ENCODE data around the gene FGF9. TPM values are rescaled to one million over a fixed set of nuclear protein-coding genes. Genes with fewer than 3 reads are reported as not detected.

The FGF9 gene
- total and polyA plus RNA-seq, 2 donors from 2014 or later, result 8.5 to 8.6 TPM

GRCh38 chr13:21689097-21689496, 18.2 kb downstream of the FGF9 start:
- no peak for FAIRE-seq
- Histone ChIP-seq H3K9ac (ENCODE audit: low read length in 3 of 3) (no peak overlapping the region), H3K9me3 (ENCODE audit: control insufficient read depth in 2 of 3, insufficient read depth in 1 of 3, low read length in 3 of 3) (no peaks in the 10 kb centered on the region), H3K27ac (ENCODE audit: low read depth in 2 of 2, low read length in 2 of 2) (no peak overlapping the region), H3K27me3 (ENCODE audit: control insufficient read depth, insufficient read depth, low read length) (no peaks in the 10 kb centered on the region), H3K4me3 (ENCODE audit: low read length in 3 of 3) (no peak overlapping the region), H3K36me3 (ENCODE audit: control insufficient read depth in 2 of 3, insufficient read depth in 3 of 3, low read length in 3 of 3) (peaks cover 3 to 13% (median 3%) of the 10 kb centered on the region in 3 donors), H3K4me1 (ENCODE audit: control insufficient read depth in 2 of 3, insufficient read depth in 2 of 3, low read depth in 1 of 3, low read length in 3 of 3) (peaks cover 0 to 4% (median 1%) of the 10 kb centered on the region in 3 donors)
- intact Hi-C loops (cut with DNase I), result no loop called here
- no peak for TF ChIP-seq CTCF (IDR thresholded peaks at IDR 0.05; ENCODE audit: borderline replicate concordance, extremely low read depth, insufficient read depth)
- no peak for DNase-seq

DNA sequence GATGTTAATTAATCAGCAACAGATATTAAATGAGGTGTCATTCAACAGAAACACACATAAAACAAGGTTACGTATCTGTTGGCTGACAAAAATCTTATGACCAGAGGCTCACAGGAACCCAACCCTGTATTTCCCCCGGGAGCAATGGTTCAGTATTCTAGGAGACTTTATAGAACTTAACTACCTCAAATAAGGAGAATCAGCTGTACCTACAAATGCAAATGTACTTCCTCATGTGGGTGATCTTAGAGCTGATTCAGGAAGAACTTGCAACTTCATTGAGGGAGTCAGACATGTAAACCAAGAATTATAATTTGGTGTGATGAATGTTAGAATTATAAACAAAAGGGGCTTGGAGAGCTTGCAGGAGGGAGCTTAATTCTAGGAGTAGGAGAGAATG, 20.1 kb downstream of the FGF9 start:
- H3K4me3 ChIP-seq (ENCODE audit: low read length in 3 of 3), result no peak overlapping the region
- no peaks in the 10 kb centered on the region for H3K9me3 ChIP-seq (ENCODE audit: control insufficient read depth in 2 of 3, insufficient read depth in 1 of 3, low read length in 3 of 3)
- H3K36me3 ChIP-seq (ENCODE audit: control insufficient read depth in 2 of 3, insufficient read depth in 3 of 3, low read length in 3 of 3), result peaks cover 3 to 12% (median 3%) of the 10 kb centered on the region in 3 donors
- no peak overlapping the region for H3K9ac ChIP-seq (ENCODE audit: low read length in 3 of 3)
- peak overlapping the region; percentile 10 to 24 for H3K27ac ChIP-seq (ENCODE audit: low read depth in 2 of 2, low read length in 2 of 2)
- H3K27me3 ChIP-seq (ENCODE audit: control insufficient read depth, insufficient read depth, low read length), result no peaks in the 10 kb centered on the region
- no peak for DNase-seq
- TF ChIP-seq CTCF (IDR thresholded peaks at IDR 0.05; ENCODE audit: borderline replicate concordance, extremely low read depth, insufficient read depth), result no peak
- intact Hi-C loops (cut with DNase I), result no loop called here
- no peak for FAIRE-seq
- H3K4me1 ChIP-seq (ENCODE audit: control insufficient read depth in 2 of 3, insufficient read depth in 2 of 3, low read depth in 1 of 3, low read length in 3 of 3), result peaks cover 0 to 5% (median 2%) of the 10 kb centered on the region in 3 donors

GRCh38 chr13:21691500-21691899, 20.6 kb downstream of the FGF9 start:
- Histone ChIP-seq H3K9ac (ENCODE audit: low read length in 3 of 3) (no peak overlapping the region), H3K36me3 (ENCODE audit: control insufficient read depth in 2 of 3, insufficient read depth in 3 of 3, low read length in 3 of 3) (peaks cover 3 to 12% (median 3%) of the 10 kb centered on the region in 3 donors), H3K4me3 (ENCODE audit: low read length in 3 of 3) (no peak overlapping the region), H3K27me3 (ENCODE audit: control insufficient read depth, insufficient read depth, low read length) (no peaks in the 10 kb centered on the region), H3K4me1 (ENCODE audit: control insufficient read depth in 2 of 3, insufficient read depth in 2 of 3, low read depth in 1 of 3, low read length in 3 of 3) (peaks cover 0 to 5% (median 2%) of the 10 kb centered on the region in 3 donors), H3K9me3 (ENCODE audit: control insufficient read depth in 2 of 3, insufficient read depth in 1 of 3, low read length in 3 of 3) (no peaks in the 10 kb centered on the region), H3K27ac (ENCODE audit: low read depth in 2 of 2, low read length in 2 of 2) (no peak overlapping the region)
- FAIRE-seq (no peak), DNase-seq (no peak)
- intact Hi-C loops (cut with DNase I), result no loop called here
- no peak for TF ChIP-seq CTCF (IDR thresholded peaks at IDR 0.05; ENCODE audit: borderline replicate concordance, extremely low read depth, insufficient read depth)

- H3K9ac ChIP-seq (ENCODE audit: low read length in 3 of 3), result no peak overlapping the region
- peaks cover 3 to 12% (median 3%) of the 10 kb centered on the region in 3 donors for H3K36me3 ChIP-seq (ENCODE audit: control insufficient read depth in 2 of 3, insufficient read depth in 3 of 3, low read length in 3 of 3)
- intact Hi-C loops (cut with DNase I), result no loop called here
- TF ChIP-seq CTCF (IDR thresholded peaks at IDR 0.05; ENCODE audit: borderline replicate concordance, extremely low read depth, insufficient read depth), result no peak
- no peak overlapping the region for H3K4me3 ChIP-seq (ENCODE audit: low read length in 3 of 3)
- no peaks in the 10 kb centered on the region for H3K27me3 ChIP-seq (ENCODE audit: control insufficient read depth, insufficient read depth, low read length)
- H3K4me1 ChIP-seq (ENCODE audit: control insufficient read depth in 2 of 3, insufficient read depth in 2 of 3, low read depth in 1 of 3, low read length in 3 of 3), result peaks cover 0 to 5% (median 2%) of the 10 kb centered on the region in 3 donors
- H3K9me3 ChIP-seq (ENCODE audit: control insufficient read depth in 2 of 3, insufficient read depth in 1 of 3, low read length in 3 of 3), result no peaks in the 10 kb centered on the region
- DNase-seq (no peak), FAIRE-seq (no peak)
- H3K27ac ChIP-seq (ENCODE audit: low read depth in 2 of 2, low read length in 2 of 2), result peak overlapping the region in 1 of 2 donors; percentile 3
Measured at GRCh38 chr13:21691928-21692327, 21.1 kb downstream of the FGF9 start.
